ENCODE results near the gene GSTM3. TPM values are rescaled to one million over a fixed set of nuclear protein-coding genes. Genes with fewer than 3 reads are reported as not detected.

The GSTM3 gene
- total and polyA plus RNA-seq, 2 of the 13 experiments (the other 11 are each of a cell fraction or from before 2014, with no cell fraction given) = 127 to 142 TPM

GRCh38 chr1:109763646-109764415 lies 23.0 kb upstream of the GSTM3 start, which contains the start of gene EPS8L3 (continued):
- TF ChIP-seq ZNF142 (CRISPR knock-in tag; IDR thresholded peaks at IDR 0.05) = 0 out of 2 replicates have a peak, but pooled peaks have one; percentile 32
- TF ChIP-seq ZZZ3 (CRISPR knock-in tag; IDR thresholded peaks at IDR 0.05; ENCODE audit: borderline replicate concordance) = peak; percentile 33; the same call in 1 of the 2 replicates
- no peak for TF ChIP-seq TBP (CRISPR knock-in tag; IDR thresholded peaks at IDR 0.05)
- TF ChIP-seq ZNF597 (CRISPR knock-in tag; IDR thresholded peaks at IDR 0.05) = no peak
- TF ChIP-seq ZNF503 (CRISPR knock-in tag; IDR thresholded peaks at IDR 0.05) = no peak
- no peak for TF ChIP-seq ZNF33A (CRISPR knock-in tag; IDR thresholded peaks at IDR 0.05; ENCODE audit: borderline replicate concordance)
- TF ChIP-seq ZNF619 (CRISPR knock-in tag; IDR thresholded peaks at IDR 0.05) = peak; percentile 92
- TF ChIP-seq IKZF4 (CRISPR knock-in tag; IDR thresholded peaks at IDR 0.05; ENCODE audit: borderline replicate concordance, low read depth, not compliant biosample characterization) = peak; percentile 43
- TF ChIP-seq ZNF788 (CRISPR knock-in tag; IDR thresholded peaks at IDR 0.05; ENCODE audit: borderline replicate concordance) = 0 out of 2 replicates have a peak, but pooled peaks have one; percentile 82
- TF ChIP-seq TARDBP (CRISPR knock-in tag; IDR thresholded peaks at IDR 0.05) = peak; percentile 66
- peak; percentile 90; the same call in 1 of the 2 replicates for TF ChIP-seq HNF4G (IDR thresholded peaks at IDR 0.05; ENCODE audit: borderline replicate concordance, low read depth, low read length)
- TF ChIP-seq HNF4G (CRISPR knock-in tag; IDR thresholded peaks at IDR 0.05; ENCODE audit: borderline replicate concordance, low read depth) = peak; percentile 95
- no peak for TF ChIP-seq ZNF720 (CRISPR knock-in tag; IDR thresholded peaks at IDR 0.05)
- TF ChIP-seq EED (CRISPR knock-in tag; IDR thresholded peaks at IDR 0.05) = no peak
- TF ChIP-seq ZNF746 (CRISPR knock-in tag; IDR thresholded peaks at IDR 0.05) = peak; percentile 79
- no peak for TF ChIP-seq ZBTB49 (CRISPR knock-in tag; IDR thresholded peaks at IDR 0.05; ENCODE audit: borderline replicate concordance)

Data from HepG2 (cell line).